Measurements from ENCODE around the gene PCSK5.

DNA sequence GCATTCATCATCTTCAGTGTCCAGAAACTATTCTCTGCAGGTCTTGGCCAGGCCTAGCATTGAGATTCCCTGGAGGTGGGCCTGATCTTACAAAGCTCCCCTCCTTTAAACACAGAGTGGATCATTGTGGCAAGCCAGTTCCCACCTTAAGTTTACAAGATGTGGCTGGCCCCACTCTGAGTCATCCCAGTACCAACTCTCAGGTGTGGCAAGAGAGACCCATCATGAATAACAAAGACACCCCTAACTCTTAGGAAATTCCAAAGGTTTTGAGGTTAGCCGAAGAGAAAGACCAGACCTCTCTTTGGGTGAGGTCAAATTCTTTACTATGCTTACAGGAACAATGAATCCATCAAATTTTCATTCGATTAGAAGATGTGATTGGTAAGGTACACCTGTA lies 425.6 kb downstream of the PCSK5 start:
- TF ChIP-seq, protein P1, sequence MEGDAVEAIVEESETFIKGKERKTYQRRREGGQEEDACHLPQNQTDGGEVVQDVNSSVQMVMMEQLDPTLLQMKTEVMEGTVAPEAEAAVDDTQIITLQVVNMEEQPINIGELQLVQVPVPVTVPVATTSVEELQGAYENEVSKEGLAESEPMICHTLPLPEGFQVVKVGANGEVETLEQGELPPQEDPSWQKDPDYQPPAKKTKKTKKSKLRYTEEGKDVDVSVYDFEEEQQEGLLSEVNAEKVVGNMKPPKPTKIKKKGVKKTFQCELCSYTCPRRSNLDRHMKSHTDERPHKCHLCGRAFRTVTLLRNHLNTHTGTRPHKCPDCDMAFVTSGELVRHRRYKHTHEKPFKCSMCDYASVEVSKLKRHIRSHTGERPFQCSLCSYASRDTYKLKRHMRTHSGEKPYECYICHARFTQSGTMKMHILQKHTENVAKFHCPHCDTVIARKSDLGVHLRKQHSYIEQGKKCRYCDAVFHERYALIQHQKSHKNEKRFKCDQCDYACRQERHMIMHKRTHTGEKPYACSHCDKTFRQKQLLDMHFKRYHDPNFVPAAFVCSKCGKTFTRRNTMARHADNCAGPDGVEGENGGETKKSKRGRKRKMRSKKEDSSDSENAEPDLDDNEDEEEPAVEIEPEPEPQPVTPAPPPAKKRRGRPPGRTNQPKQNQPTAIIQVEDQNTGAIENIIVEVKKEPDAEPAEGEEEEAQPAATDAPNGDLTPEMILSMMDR (conservative IDR thresholded peaks at IDR 0.05; ENCODE audit: low read depth, low read length): no peak
- TF ChIP-seq EZH2 (IDR thresholded peaks at IDR 0.05; ENCODE audit: borderline replicate concordance, low read depth, low read length, poor library complexity, severe bottlenecking): no peak

Data from A673 (cell line).